Right atrium auricular region (tissue), 2 donors: ENCODE results near the gene CMSS1. TPM values are rescaled to one million over a fixed set of nuclear protein-coding genes. Genes with fewer than 3 reads are reported as not detected.

Experiments
- DNase-seq: peaks from one replicate; pipeline ENCODE4 v3.0.0-alpha.2; 2019; ENCODE audit warnings: low spot score
- H3K27ac ChIP-seq, 2 donors: fragments of 200-600 bp; sonication (generic); 1 replicate in 1 of 2; 2 replicates in 1 of 2; pipeline ENCODE4 v1.5.1; 2016 to 2019
- H3K27me3 ChIP-seq, 2 donors: fragments of 200-600 bp; sonication (generic); one replicate each; pipeline versions ENCODE4 v1.5.1 to v1.6.0; 2017 to 2019
- H3K36me3 ChIP-seq: fragments of 200-600 bp; sonication (generic); one replicate; pipeline ENCODE4 v1.5.1; 2016
- H3K4me1 ChIP-seq, 2 donors: fragments of 200-600 bp; sonication (generic); one replicate each; pipeline versions ENCODE4 v1.5.1 to v1.6.0; 2017 to 2019
- H3K4me3 ChIP-seq, 2 donors: fragments of 200-600 bp; sonication (generic); 1 replicate in 1 of 2; 2 replicates in 1 of 2; pipeline ENCODE4 v1.5.1; 2017 to 2019; ENCODE audit warnings: mild to moderate bottlenecking in 1 of 2, moderate library complexity in 1 of 2
- H3K9me3 ChIP-seq, 2 donors: fragments of 200-600 bp; sonication (generic); one replicate each; pipeline ENCODE4 v1.5.1; 2019
- total RNA-seq, 2 donors: library from RNA; depleted of rRNA; stranded (reverse); fragments of >200 nt; gene quantifications; one replicate each; pipeline ENCODE4 v1.1.0, GENCODE V29; 2016
- TF ChIP-seq, protein P1 (sequence below), 2 donors: fragments of 200-600 bp; sonication (generic); IDR thresholded peaks; one replicate each; pipeline ENCODE4 v1.5.1; 2019; ENCODE audit warnings: antibody characterized with exemption in 2 of 2

The CMSS1 gene
- total RNA-seq, 2 donors from 2014 or later = 5.7 to 17.7 TPM

DNA sequence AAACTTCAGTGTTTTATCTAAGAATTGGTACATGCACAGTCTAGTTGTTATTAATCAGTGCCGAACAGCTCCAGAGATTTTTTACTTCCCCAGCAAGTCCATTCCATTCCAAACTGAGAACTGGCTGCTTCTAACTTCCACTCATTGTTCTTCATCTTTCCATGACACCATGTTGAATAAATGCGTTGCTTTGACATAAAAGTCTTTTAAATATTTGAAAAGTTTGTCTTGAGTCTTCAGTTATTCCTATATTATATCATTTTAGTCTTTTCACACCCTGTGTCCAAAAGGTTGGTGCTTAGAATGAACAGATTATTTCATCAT lies 65.4 kb downstream of the CMSS1 start:
- Histone ChIP-seq H3K27ac (peak overlapping the region; percentile 17 to 93), H3K4me3 (no peak overlapping the region), H3K36me3 (no peaks in the 10 kb centered on the region), H3K4me1 (peaks cover 0 to 48% of the 10 kb centered on the region in 2 donors), H3K27me3 (no peaks in the 10 kb centered on the region), H3K9me3 (no peaks in the 10 kb centered on the region)
- TF ChIP-seq, protein P1, sequence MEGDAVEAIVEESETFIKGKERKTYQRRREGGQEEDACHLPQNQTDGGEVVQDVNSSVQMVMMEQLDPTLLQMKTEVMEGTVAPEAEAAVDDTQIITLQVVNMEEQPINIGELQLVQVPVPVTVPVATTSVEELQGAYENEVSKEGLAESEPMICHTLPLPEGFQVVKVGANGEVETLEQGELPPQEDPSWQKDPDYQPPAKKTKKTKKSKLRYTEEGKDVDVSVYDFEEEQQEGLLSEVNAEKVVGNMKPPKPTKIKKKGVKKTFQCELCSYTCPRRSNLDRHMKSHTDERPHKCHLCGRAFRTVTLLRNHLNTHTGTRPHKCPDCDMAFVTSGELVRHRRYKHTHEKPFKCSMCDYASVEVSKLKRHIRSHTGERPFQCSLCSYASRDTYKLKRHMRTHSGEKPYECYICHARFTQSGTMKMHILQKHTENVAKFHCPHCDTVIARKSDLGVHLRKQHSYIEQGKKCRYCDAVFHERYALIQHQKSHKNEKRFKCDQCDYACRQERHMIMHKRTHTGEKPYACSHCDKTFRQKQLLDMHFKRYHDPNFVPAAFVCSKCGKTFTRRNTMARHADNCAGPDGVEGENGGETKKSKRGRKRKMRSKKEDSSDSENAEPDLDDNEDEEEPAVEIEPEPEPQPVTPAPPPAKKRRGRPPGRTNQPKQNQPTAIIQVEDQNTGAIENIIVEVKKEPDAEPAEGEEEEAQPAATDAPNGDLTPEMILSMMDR (IDR thresholded peaks at IDR 0.05) = no peak
- DNase-seq = no peak

DNA sequence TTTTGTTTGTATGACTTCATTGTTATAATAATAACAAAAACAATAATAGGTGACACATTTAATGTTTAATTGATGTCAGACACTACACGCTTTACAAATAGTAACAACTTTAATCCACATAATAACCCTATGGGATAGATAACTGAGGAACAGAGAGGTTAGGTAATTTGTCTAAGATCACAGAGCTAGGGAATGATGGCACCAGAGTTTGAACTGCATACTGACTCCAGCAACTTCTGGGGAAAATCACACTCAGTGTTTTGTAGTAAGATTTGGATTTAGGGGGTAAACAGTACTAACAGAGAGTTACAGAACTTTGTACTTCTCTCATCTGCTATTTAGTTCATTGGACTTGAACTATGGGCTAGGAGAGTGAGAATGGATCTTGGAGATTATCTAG lies 66.0 kb downstream of the CMSS1 start:
- H3K36me3 ChIP-seq = no peaks in the 10 kb centered on the region
- H3K9me3 ChIP-seq = no peaks in the 10 kb centered on the region
- peak overlapping the region; percentile 17 to 30 for H3K27ac ChIP-seq
- no peak overlapping the region for H3K4me3 ChIP-seq
- no peaks in the 10 kb centered on the region for H3K27me3 ChIP-seq
- TF ChIP-seq, protein P1 (IDR thresholded peaks at IDR 0.05) = no peak
- peaks cover 0 to 43% of the 10 kb centered on the region in 2 donors for H3K4me1 ChIP-seq
- no peak for DNase-seq

DNA sequence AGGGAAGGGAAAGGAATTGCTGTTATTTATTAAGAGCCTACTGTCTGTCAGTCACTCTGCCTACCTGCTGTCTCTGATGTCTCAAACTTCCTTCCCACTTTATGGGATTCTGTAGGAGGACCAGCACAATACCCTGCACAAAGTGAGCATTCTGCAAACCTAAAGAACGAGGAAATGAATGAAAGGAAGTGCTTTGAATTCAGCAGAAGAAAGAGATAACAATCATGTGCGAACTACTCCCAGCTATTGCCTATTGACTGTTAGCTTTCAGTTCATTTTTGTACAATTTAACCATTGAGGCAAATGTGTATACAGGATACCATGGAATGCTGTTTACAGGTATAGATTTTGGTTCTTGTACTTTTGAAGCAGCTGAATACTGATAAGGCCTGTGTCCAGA lies 66.8 kb downstream of the CMSS1 start:
- no peaks in the 10 kb centered on the region for H3K27me3 ChIP-seq
- no peak overlapping the region for H3K4me3 ChIP-seq
- H3K27ac ChIP-seq = peak overlapping the region in 1 of 2 donors; percentile 30
- no peaks in the 10 kb centered on the region for H3K9me3 ChIP-seq
- TF ChIP-seq, protein P1 (IDR thresholded peaks at IDR 0.05) = no peak
- no peak for DNase-seq
- no peaks in the 10 kb centered on the region for H3K36me3 ChIP-seq
- peaks cover 0 to 42% of the 10 kb centered on the region in 2 donors for H3K4me1 ChIP-seq

DNA sequence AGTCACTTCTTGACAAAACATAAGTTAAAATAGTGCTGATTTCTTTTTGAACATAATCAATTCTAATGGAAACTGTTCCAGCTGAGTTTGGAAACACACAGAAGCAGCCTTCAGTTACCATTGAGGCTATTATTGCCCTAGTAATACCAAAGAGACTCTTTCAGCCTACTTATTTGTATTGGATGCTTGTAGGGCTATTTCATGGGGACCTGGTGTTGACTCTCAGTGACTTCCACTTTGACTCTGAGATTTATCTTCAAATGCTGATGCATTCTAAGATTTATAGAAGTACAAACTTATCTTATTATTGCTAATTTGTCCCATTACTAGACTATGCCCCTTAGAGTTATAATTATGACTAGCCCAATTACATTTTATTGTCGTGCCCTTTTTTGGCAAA lies 67.4 kb downstream of the CMSS1 start:
- Histone ChIP-seq H3K27ac (no peak overlapping the region), H3K4me1 (peaks cover 0 to 38% of the 10 kb centered on the region in 2 donors), H3K9me3 (no peaks in the 10 kb centered on the region), H3K36me3 (no peaks in the 10 kb centered on the region), H3K27me3 (no peaks in the 10 kb centered on the region), H3K4me3 (no peak overlapping the region)
- TF ChIP-seq, protein P1 (IDR thresholded peaks at IDR 0.05) = no peak
- DNase-seq = no peak

DNA sequence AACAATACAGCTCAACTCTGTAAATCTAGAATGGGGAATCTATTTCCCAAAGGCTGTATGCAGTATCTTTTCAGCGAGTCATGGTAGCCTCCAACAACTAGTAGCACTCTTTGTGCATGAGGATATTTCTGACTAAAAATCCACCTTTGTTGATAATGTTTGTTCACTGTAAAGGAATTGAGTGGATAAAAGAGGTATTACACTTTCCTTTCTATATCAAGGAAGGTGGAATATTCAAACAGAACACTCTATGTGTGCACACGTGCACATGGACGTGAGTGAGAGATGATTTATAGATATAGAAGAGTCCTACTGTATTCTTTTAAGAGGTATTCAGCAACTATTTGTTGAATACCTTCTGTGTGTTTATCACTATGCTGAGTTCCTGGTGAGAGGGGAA lies 68.2 kb downstream of the CMSS1 start:
- H3K27me3 ChIP-seq = no peaks in the 10 kb centered on the region
- no peak for DNase-seq
- H3K4me3 ChIP-seq = no peak overlapping the region
- TF ChIP-seq, protein P1 (IDR thresholded peaks at IDR 0.05) = no peak
- H3K4me1 ChIP-seq = peaks cover 0 to 35% of the 10 kb centered on the region in 2 donors
- no peaks in the 10 kb centered on the region for H3K9me3 ChIP-seq
- H3K36me3 ChIP-seq = no peaks in the 10 kb centered on the region
- no peak overlapping the region for H3K27ac ChIP-seq

DNA sequence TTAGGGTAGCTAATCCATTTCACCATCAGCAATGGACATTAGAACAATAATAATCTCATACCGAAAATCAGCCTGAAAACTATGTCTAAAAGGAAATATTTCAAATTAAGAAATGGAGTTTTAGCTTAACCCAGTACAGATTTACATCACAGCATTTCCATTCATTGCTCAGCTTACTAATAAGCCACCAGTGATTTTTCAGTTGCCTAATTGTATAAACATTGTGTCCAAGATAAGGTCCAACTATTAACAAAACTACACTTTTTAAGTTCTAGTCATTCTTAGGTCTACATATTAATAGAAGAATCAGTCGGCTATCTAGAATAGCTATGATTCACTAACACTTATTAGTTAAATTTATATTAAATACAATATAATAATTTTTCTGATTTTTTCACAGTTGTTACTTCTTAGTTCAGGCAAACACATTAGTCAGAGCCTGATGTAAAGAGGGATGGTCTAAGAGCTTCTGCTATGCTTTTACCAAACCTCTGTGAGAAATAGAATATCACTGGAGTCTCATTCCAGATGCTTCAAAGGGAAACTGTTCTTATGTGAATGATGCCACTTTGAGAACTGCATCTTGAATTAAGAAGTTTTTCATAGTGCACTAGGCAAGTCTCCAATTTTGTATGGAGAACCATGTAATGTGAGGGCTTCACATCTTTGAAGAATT lies 74.1 kb downstream of the CMSS1 start:
- H3K9me3 ChIP-seq = no peaks in the 10 kb centered on the region
- no peak overlapping the region for H3K4me3 ChIP-seq
- H3K27ac ChIP-seq = no peak overlapping the region
- no peak for DNase-seq
- H3K4me1 ChIP-seq = no peaks in the 10 kb centered on the region
- H3K36me3 ChIP-seq = no peaks in the 10 kb centered on the region
- TF ChIP-seq, protein P1 (IDR thresholded peaks at IDR 0.05) = no peak
- no peaks in the 10 kb centered on the region for H3K27me3 ChIP-seq
